VCaP (cell line): ENCODE results near the gene POLA1.

Source experiments
- H3K27ac ChIP-seq: fragments of 450-650 bp; 2 replicates; pipeline ENCODE4 v1.5.1; 2017
- TF ChIP-seq, protein P1 (sequence below): fragments of 450-650 bp; conservative IDR thresholded peaks from 2 replicates; pipeline ENCODE4 v1.5.1; 2017; ENCODE audit warnings: mild to moderate bottlenecking, moderate library complexity

The POLA1 gene

DNA sequence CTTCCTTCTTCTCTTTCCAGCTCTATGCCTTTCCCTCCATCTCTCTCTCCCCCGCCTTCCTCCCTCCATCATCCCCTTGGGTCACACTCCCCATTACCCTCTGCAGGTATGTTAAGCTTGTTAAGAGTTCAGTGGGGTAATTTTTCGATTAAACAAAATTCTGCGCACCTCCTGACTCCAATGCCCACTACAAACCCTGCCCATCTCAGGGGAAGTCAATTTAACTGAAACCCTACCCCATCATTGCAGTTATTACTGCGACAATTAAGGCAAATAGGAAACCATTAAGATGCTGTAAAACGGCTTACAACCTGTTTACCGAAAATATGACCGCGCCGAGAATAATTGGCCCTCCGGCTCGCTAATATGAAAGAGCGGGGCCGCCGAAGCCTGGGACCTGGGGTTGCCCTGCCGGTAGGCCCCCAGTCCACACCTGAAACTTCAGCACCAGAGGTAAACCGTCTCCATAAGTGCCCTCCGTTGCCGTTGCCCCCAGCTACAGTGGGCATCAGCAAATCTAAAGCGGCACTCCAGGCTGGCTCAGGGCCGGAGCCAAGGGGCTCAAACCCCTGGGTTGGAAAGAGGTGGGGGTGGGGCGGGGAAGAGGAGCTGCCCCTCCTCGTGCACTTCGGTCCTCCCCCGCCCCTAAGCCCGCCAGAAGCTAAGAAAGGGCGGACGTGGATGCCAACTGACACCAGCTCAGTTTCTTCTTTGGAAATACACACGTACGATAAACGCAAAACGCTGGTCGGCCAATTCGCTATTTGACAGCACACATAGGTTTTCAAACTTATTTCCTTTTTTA is 317.3 kb downstream of the POLA1 start:
- TF ChIP-seq, protein P1, sequence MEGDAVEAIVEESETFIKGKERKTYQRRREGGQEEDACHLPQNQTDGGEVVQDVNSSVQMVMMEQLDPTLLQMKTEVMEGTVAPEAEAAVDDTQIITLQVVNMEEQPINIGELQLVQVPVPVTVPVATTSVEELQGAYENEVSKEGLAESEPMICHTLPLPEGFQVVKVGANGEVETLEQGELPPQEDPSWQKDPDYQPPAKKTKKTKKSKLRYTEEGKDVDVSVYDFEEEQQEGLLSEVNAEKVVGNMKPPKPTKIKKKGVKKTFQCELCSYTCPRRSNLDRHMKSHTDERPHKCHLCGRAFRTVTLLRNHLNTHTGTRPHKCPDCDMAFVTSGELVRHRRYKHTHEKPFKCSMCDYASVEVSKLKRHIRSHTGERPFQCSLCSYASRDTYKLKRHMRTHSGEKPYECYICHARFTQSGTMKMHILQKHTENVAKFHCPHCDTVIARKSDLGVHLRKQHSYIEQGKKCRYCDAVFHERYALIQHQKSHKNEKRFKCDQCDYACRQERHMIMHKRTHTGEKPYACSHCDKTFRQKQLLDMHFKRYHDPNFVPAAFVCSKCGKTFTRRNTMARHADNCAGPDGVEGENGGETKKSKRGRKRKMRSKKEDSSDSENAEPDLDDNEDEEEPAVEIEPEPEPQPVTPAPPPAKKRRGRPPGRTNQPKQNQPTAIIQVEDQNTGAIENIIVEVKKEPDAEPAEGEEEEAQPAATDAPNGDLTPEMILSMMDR, result no peak

GRCh38 chrX:25011589-25012432 is 318.1 kb downstream of the POLA1 start:
- no peak overlapping the region for H3K27ac ChIP-seq
- TF ChIP-seq, protein P1, result no peak

More for the DNA sequence above, 317.3 kb downstream of the POLA1 start:
- no peak overlapping the region for H3K27ac ChIP-seq

GRCh38 chrX:25012433-25012735 is 318.7 kb downstream of the POLA1 start:
- TF ChIP-seq, protein P1, result no peak
- no peak overlapping the region for H3K27ac ChIP-seq

GRCh38 chrX:25012793-25013631 is 319.3 kb downstream of the POLA1 start:
- TF ChIP-seq, protein P1, result no peak
- no peak overlapping the region for H3K27ac ChIP-seq

DNA sequence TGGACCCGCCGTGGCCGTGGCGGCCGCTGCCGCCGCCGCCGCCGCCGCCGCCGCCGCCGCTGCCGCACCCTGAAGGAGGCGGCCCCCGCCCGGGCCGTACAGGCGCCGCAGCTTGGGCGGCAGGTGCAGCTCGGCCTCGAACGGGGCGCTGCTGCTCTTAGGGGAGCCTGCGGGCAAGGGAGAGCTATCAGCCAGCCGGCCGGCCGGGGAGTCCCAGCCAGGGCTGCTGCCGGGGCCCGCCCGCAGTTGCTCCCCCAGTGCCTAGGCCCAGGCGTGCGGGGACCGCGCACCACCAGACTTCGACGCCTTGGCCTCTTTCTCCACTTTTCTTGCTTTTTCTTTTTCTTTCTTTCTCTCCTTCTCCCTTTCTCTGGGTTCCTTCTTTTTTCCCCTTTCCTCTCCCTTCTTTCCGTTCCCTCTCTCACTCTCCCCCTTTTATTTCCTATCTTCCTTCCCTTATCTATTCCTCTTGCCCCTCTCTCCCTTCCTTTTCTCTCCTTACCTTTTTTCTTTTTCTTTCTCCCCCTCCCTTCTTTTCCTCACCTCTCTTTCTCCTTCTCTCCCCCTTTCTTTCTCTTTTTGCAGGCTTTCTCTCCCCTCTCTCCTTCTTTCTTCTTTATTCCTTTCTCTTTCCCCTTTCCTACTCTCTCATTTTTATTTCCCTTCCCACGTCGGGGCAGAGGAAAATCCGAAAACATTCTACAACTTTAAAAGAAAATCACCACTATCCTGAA is 320.1 kb downstream of the POLA1 start:
- H3K27ac ChIP-seq, result no peak overlapping the region

GRCh38 chrX:25014366-25014838 is 320.7 kb downstream of the POLA1 start:
- no peak overlapping the region for H3K27ac ChIP-seq
- TF ChIP-seq, protein P1, result no peak

More for the DNA sequence above, 320.1 kb downstream of the POLA1 start:
- TF ChIP-seq, protein P1, result no peak
